Right atrium auricular region (tissue), 2 donors: ENCODE results near the gene SNX33. TPM values are rescaled to one million over a fixed set of nuclear protein-coding genes. Genes with fewer than 3 reads are reported as not detected.
"Not testable (repeated sequence)": the region's sequence is repeated elsewhere in the genome, so short reads cannot be mapped to it uniquely, and the experiment has no call there.

Source experiments
- DNase-seq: peaks from one replicate; pipeline ENCODE4 v3.0.0-alpha.2; 2019; ENCODE audit warnings: low spot score
- H3K27ac ChIP-seq, 2 donors: fragments of 200-600 bp; sonication (generic); 1 replicate in 1 of 2; 2 replicates in 1 of 2; pipeline ENCODE4 v1.5.1; 2016 to 2019
- H3K27me3 ChIP-seq, 2 donors: fragments of 200-600 bp; sonication (generic); one replicate each; pipeline versions ENCODE4 v1.5.1 to v1.6.0; 2017 to 2019
- H3K36me3 ChIP-seq: fragments of 200-600 bp; sonication (generic); one replicate; pipeline ENCODE4 v1.5.1; 2016
- H3K4me1 ChIP-seq, 2 donors: fragments of 200-600 bp; sonication (generic); one replicate each; pipeline versions ENCODE4 v1.5.1 to v1.6.0; 2017 to 2019
- H3K4me3 ChIP-seq, 2 donors: fragments of 200-600 bp; sonication (generic); 1 replicate in 1 of 2; 2 replicates in 1 of 2; pipeline ENCODE4 v1.5.1; 2017 to 2019; ENCODE audit warnings: mild to moderate bottlenecking in 1 of 2, moderate library complexity in 1 of 2
- H3K9me3 ChIP-seq, 2 donors: fragments of 200-600 bp; sonication (generic); one replicate each; pipeline ENCODE4 v1.5.1; 2019
- total RNA-seq, 2 donors: library from RNA; depleted of rRNA; stranded (reverse); fragments of >200 nt; gene quantifications; one replicate each; pipeline ENCODE4 v1.1.0, GENCODE V29; 2016
- TF ChIP-seq, protein P1 (sequence below), 2 donors: fragments of 200-600 bp; sonication (generic); IDR thresholded peaks; one replicate each; pipeline ENCODE4 v1.5.1; 2019; ENCODE audit warnings: antibody characterized with exemption in 2 of 2

SNX33 gene
- total RNA-seq, 2 donors from 2014 or later, result 10.3 to 20.5 TPM

DNA sequence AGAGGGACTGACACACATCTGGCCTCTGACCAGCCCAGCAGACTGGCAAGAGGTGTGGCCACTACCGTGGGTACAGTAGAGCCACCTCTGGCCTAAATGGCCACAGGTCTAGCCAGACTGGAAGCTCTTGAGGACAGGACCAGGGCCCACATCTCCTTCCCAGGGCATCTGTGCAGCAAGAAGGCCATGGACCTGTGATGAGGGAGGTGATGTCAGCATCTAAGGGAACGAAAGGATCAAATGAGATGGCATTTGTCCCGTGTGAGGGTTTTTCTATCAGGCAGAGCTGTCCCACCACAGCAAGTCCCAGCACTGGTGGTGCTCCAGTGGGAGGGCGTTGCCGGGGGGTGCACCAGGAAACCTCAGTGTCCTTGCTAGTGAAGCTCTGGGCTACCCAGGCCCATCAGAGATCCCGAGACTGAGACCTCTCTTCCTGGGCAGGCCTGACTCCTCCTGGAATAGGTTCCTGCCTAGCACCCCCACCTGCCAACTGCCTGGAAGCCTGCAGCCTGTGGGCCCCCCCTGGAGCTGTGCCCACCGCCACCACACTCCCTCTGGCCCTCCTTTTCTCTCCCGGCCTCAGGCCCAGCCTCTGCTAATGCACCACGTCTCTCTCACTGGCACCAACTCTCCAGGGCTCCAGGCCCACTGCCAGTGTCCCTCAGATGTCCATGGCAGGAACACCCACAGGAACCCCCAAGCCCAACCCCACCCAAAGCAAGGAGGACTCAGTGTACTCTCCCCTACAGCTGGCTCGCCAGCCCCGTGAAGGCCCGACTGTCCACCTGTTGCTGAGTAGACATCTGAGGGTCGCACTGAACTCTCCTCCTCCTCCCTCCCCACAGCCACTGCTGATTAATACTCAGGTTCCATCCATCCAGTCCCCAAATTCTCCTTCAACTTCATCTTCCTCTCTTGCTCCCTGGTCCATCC is 53.6 kb downstream of the SNX33 start:
- peaks cover 0 to 85% of the 10 kb centered on the region in 2 donors for H3K4me1 ChIP-seq
- DNase-seq, result not testable (repeated sequence)

DNA sequence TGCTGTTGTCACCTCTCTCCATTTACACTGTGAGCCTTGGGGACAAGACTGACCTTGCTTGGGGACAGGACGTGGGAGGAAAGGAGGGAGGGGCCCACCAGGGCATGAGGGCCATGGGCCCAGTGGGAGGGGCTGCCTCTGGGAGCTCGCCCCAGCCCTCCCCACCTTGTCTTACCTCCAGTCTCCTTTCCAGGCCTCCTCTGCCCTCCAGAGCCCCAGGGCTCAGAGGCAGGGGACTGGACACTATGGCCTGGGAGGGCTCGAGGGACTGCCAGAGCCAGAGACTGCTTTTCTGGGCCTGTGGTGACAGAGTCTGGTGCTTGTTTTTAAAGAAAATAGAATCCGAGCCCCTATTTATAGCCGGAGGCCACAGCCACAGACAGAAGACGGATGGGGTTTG is 54.7 kb downstream of the SNX33 start:
- Histone ChIP-seq H3K4me3 (no peak overlapping the region), H3K36me3 (no peaks in the 10 kb centered on the region), H3K27me3 (no peaks in the 10 kb centered on the region), H3K9me3 (no peaks in the 10 kb centered on the region), H3K27ac (peak overlapping the region; percentile 75 to 83), H3K4me1 (peaks cover 0 to 79% of the 10 kb centered on the region in 2 donors)
- TF ChIP-seq, protein P1, sequence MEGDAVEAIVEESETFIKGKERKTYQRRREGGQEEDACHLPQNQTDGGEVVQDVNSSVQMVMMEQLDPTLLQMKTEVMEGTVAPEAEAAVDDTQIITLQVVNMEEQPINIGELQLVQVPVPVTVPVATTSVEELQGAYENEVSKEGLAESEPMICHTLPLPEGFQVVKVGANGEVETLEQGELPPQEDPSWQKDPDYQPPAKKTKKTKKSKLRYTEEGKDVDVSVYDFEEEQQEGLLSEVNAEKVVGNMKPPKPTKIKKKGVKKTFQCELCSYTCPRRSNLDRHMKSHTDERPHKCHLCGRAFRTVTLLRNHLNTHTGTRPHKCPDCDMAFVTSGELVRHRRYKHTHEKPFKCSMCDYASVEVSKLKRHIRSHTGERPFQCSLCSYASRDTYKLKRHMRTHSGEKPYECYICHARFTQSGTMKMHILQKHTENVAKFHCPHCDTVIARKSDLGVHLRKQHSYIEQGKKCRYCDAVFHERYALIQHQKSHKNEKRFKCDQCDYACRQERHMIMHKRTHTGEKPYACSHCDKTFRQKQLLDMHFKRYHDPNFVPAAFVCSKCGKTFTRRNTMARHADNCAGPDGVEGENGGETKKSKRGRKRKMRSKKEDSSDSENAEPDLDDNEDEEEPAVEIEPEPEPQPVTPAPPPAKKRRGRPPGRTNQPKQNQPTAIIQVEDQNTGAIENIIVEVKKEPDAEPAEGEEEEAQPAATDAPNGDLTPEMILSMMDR (IDR thresholded peaks at IDR 0.05), result no peak
- no peak for DNase-seq

More for the DNA sequence above, 53.6 kb downstream of the SNX33 start:
- H3K27me3 ChIP-seq, H3K9me3 ChIP-seq, H3K36me3 ChIP-seq, H3K4me3 ChIP-seq: not testable (repeated sequence)
- H3K27ac ChIP-seq, result peak overlapping the region; percentile 75 to 83

DNA sequence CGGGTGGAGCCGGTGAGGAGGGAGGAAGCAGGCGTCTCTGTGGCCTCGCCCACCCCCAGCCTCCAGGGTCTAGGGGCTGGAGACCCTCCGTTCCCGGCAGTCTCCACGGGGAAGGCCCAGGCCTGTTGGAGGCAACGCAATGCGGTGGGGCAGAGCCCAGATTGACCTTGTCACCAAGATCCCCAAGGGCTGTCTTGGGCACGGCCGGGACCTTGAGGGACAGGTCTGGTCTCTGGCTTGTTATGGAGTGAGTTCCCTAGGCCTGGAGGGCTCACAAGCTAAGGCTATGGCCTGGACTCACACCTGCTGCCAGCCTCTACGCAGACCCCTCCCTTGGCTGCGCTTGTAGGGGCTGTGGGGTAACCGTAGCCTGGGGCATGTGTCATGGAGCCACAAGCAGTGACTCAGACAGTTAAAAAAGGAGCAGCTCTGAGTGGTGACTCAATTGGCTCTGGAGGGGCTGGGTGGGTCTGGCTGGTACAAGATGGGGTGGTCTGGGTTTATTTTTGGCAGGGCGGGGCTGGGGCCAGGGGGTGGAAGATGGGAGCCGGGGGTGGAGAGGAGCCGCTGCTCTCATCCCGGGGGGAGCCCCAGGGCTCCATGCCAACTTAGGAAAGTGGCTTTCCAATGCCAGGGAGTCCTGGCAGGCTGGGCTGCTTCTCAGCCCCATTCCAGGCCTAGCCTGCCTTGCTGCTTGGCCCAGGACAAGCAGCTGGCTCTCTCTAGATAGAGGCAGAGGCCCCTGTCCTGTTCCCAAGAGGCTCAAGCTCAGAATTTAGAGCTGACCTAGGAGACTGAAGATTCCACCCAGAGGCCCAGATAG is 55.9 kb downstream of the SNX33 start:
- peaks cover 0 to 73% of the 10 kb centered on the region in 2 donors for H3K4me1 ChIP-seq
- not testable (repeated sequence) for DNase-seq, H3K9me3 ChIP-seq, H3K36me3 ChIP-seq, H3K27me3 ChIP-seq, H3K4me3 ChIP-seq
- peak overlapping the region; percentile 79 to 97 for H3K27ac ChIP-seq

DNA sequence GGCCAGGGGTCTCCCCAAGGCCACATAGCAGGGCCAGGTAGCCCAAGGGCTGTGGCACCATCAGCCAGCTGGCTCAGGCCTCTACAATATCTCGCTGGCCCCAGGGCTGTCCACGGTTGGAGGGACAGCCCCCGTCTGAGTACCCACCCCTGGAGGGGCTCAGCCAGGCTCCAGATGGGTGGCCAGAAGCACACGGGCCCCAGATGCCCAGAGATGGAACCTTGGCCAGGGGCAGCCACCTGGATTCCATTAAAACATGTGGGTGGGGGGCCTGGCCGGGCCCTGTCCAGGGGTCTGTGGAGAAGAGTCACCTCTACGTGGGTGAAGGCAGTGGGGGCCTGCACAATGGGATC is 56.5 kb downstream of the SNX33 start:
- Histone ChIP-seq H3K4me3 (no peak overlapping the region), H3K27ac (peak overlapping the region; percentile 79 to 97), H3K9me3 (no peaks in the 10 kb centered on the region), H3K27me3 (no peaks in the 10 kb centered on the region), H3K36me3 (no peaks in the 10 kb centered on the region), H3K4me1 (peaks cover 0 to 73% of the 10 kb centered on the region in 2 donors)
- DNase-seq, result no peak
- TF ChIP-seq, protein P1 (IDR thresholded peaks at IDR 0.05), result no peak

DNA sequence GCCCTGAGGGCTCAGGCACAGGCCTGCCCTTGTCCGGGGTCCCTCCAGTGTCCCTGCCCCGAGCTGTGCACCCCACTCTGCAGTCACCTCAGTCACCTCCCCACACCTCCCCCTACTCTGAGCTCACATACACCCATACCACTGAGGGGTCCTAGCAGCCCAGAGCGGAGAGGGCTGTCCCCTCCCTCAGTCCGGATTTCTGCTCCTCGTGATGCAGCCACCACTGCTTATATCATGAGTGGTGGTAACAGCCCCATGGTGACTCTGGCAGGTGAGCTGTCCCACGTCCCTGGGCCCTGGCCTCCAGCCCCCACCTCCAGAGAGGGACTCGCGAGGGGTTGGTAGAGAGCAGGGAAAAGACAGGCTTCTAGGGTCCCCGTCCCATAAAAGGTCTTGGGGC is 56.9 kb downstream of the SNX33 start:
- H3K4me3 ChIP-seq, result no peak overlapping the region
- H3K27me3 ChIP-seq, result no peaks in the 10 kb centered on the region
- H3K4me1 ChIP-seq, result peaks cover 0 to 73% of the 10 kb centered on the region in 2 donors
- DNase-seq, result no peak
- TF ChIP-seq, protein P1 (IDR thresholded peaks at IDR 0.05), result no peak
- H3K27ac ChIP-seq, result peak overlapping the region; percentile 79 to 97
- no peaks in the 10 kb centered on the region for H3K9me3 ChIP-seq
- H3K36me3 ChIP-seq, result no peaks in the 10 kb centered on the region

DNA sequence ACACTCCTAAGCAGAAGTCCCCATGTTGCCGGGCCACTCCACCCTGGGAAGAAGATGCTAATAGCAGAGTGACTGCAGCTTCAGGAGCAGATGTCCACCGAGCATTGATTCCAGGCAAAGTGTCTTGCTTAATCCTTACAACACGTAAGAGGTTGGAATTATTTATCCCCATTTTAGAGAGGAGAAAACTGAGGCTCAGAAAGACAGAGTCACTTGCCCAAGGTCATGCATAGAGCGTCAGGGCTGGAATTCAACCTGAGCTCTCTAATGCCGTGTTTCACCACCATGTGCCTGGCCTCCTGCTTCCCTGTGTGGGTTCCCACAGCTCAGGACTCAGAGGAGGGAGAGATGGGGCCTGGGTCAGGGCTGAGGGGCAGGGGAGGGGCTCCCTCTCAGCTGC is 57.7 kb downstream of the SNX33 start:
- H3K36me3 ChIP-seq, H3K27me3 ChIP-seq, H3K9me3 ChIP-seq, H3K4me3 ChIP-seq, DNase-seq: not testable (repeated sequence)
- H3K4me1 ChIP-seq, result peaks cover 0 to 71% of the 10 kb centered on the region in 2 donors
- H3K27ac ChIP-seq, result peak overlapping the region; percentile 79 to 97
